GM06990 (cell line): ENCODE measurements around the gene MS4A10.
A peak's percentile ranks its signal among the peaks of the same experiment; 100 is the strongest.
"Not testable (repeated sequence)": the region's sequence is repeated elsewhere in the genome, so short reads cannot be mapped to it uniquely, and the experiment has no call there.

Experiments
- DNase-seq: peaks from one replicate; pipeline ENCODE4 v3.0.0-alpha.2; 2011; ENCODE audit not compliant: insufficient read length; ENCODE audit errors: extremely low read depth
- H3K27me3 ChIP-seq: replicated peaks from 2 replicates; pipeline ENCODE4 v1.6.0; 2011; ENCODE audit warnings: low read length; ENCODE audit not compliant: control insufficient read depth, insufficient read depth
- H3K36me3 ChIP-seq: 2 replicates; pipeline ENCODE4 v1.5.1; 2011; ENCODE audit warnings: low read length; ENCODE audit not compliant: control insufficient read depth, insufficient read depth
- H3K4me3 ChIP-seq: replicated peaks from 2 replicates; pipeline ENCODE4 v1.5.1; 2011; ENCODE audit warnings: low read depth, mild to moderate bottlenecking, control low read depth, low read length
- CTCF ChIP-seq: IDR thresholded peaks from 2 replicates; pipeline ENCODE4 v1.5.1; 2011; ENCODE audit warnings: low read length, control low read depth, mild to moderate bottlenecking, inconsistent platforms; ENCODE audit not compliant: insufficient read depth, poor library complexity, severe bottlenecking

MS4A10 gene

GRCh38 chr11:60814112-60814511 lies 29.0 kb downstream of the MS4A10 start:
- TF ChIP-seq CTCF, result no peak

DNA sequence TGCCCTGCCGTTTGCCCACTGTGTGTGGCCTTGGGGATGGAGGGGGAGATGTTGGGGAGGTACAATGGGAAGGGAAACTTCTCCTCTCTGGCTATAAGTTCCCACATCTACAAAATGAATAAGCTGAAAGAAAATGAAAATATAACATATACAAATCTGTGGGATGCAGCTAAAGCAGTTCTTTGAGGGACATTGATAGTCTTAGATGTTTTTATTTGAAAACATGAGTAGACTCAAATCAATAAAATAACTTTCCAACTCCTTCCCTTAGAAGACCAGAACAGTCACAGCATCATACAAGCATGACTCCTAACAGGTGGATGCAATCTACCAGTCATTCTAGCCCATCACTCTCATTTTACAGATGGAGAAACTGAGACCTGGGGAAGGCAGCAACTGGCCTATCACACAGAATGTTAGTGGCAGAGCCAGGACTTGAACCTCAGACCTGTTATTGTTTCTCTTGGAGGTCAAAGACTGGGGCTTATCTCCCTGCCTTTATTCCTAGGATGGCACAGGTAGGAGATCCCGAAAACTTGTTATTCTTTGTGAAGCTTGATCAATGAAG lies 31.5 kb downstream of the MS4A10 start:
- Histone ChIP-seq H3K4me3 (no peak overlapping the region), H3K36me3 (no peaks in the 10 kb centered on the region), H3K27me3 (no peaks in the 10 kb centered on the region; the same call in 1 of the 2 replicates)
- TF ChIP-seq CTCF, result no peak
- DNase-seq, result no peak

More at GRCh38 chr11:60814112-60814511, 29.0 kb downstream of the MS4A10 start:
- DNase-seq, result no peak
- no peaks in the 10 kb centered on the region for H3K36me3 ChIP-seq
- no peak overlapping the region for H3K4me3 ChIP-seq
- H3K27me3 ChIP-seq, result no peaks in the 10 kb centered on the region; the same call in 1 of the 2 replicates

GRCh38 chr11:60818057-60818456 lies 32.9 kb downstream of the MS4A10 start:
- no peak for TF ChIP-seq CTCF
- H3K36me3 ChIP-seq, result no peaks in the 10 kb centered on the region
- H3K4me3 ChIP-seq, result no peak overlapping the region
- no peak for DNase-seq
- H3K27me3 ChIP-seq, result no peaks in the 10 kb centered on the region; the same call in 1 of the 2 replicates

- Histone ChIP-seq H3K4me3 (no peak overlapping the region), H3K36me3 (no peaks in the 10 kb centered on the region), H3K27me3 (no peaks in the 10 kb centered on the region; the same call in 1 of the 2 replicates)
- no peak for TF ChIP-seq CTCF
- peak; percentile 29 for DNase-seq
Observed at GRCh38 chr11:60821827-60822599, 36.9 kb downstream of the MS4A10 start.

DNA sequence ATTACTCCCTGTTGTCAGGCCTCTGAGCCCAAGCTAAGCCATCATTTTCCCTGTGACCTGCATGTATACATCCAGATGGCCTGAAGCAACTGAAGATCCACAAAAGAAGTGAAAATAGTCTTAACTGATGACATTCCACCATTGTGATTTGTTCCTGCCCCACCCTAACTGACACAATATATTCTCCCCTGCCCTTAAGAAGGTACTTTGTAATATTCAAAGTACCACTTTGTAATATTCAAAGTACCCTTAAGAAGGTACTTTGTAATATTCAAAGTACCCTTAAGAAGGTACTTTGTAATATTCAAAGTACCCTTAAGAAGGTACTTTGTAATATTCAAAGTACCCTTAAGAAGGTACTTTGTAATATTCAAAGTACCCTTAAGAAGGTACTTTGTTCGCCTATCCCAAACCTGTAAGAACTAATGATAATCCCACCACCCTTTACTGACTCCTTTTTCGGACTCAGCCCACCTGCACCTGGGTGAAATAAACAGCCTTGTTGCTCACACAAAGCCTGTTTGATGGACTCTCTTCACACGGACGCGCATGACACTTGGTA lies 38.7 kb downstream of the MS4A10 start:
- not testable (repeated sequence) for H3K36me3 ChIP-seq, H3K27me3 ChIP-seq, DNase-seq, H3K4me3 ChIP-seq

DNA sequence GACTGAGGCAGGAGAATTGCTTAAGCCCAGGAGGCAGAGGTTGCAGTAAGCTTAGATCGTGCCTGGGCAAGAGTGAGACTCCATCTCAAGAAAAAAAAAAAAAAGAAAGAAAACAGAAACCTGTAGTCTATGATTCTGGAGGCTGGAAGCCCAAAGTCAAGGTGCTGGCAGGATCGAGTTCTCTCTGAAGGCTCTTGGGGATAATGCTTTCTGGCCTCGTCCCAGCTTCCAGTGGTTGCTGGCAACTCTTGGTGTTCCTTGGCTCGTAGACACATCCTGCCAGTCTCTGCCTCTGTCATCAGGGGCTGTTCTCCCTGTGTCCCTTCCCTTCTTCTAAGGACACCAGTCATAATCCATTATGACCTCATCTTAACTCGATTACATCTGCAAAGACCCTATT lies 40.0 kb downstream of the MS4A10 start:
- no peak for TF ChIP-seq CTCF
- H3K27me3 ChIP-seq, result no peaks in the 10 kb centered on the region
- H3K4me3 ChIP-seq, result no peak overlapping the region
- no peaks in the 10 kb centered on the region for H3K36me3 ChIP-seq
- DNase-seq, result no peak
